T-helper 2 cell treated with Interferon-gamma antibody and Interleukin-4, amounts not matched to agents 100 ng/mL and 5 ng/mL, for 36 hours (primary cell): Measurements from ENCODE around the gene PIGH. TPM values are rescaled to one million over a fixed set of nuclear protein-coding genes. Genes with fewer than 3 reads are reported as not detected.
"Not testable (repeated sequence)": the region's sequence is repeated elsewhere in the genome, so short reads cannot be mapped to it uniquely, and the experiment has no call there.

Experiments used
- intact Hi-C: fragments of 100-400 bp; cut with micrococcal nuclease; formaldehyde crosslinking; loops from one replicate; pipeline ENCODE4 v1.15.1; 2023
- total RNA-seq: library from RNA; stranded (reverse); gene quantifications from 2 replicates; pipeline ENCODE4 v1.2.3, GENCODE V29; 2022

Gene PIGH, protein sequence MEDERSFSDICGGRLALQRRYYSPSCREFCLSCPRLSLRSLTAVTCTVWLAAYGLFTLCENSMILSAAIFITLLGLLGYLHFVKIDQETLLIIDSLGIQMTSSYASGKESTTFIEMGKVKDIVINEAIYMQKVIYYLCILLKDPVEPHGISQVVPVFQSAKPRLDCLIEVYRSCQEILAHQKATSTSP
- 17.1 and 17.8 TPM in 2 replicates for total RNA-seq

DNA sequence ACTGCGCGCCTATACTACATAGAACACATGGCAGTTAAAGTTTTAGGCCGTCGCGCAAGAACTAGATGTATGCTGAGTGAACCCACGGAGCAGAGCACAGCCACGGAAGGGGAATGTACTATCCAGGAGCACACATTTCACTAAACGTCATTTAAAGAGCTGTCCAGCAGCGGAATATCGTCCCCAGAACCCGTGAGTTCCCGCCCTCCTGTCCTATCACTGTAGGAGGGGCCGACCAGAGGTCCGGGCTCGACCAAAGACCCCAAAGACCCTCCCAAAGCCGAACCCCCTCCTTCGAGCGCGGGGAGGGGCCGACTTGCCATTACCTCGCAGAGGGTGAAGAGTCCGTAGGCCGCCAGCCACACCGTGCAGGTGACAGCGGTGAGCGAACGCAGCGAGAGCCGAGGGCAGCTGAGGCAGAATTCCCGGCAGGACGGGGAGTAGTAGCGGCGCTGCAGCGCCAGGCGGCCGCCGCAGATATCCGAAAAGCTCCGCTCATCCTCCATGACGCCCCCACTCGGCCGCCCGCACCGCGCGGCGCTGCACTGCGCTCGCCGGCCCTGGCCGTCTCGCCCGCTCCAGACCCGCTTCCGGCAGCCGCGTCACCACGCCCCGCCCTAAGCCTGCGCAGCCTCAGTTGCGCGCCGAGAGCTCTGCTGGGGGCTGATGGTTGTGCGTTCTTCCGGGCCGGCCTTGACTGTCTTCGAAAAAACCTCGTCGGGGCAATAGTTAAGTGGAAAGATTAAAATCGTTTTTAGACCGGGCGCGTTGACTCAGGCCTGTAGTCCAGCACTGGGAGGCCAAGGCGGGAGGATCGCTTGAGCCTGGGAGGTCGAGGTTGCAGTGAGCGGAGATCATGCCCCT lies at the start of gene PIGH:
Gene PIGH (minus strand): TSS at position 571 of the 864 bp plus-strand sequence. CDS start 65 bp downstream, at position 506.
- intact Hi-C loops, result loop anchor here (1.0 to 2.0 kb wide), 5 partner anchors 19 to 241 kb away; partner anchors contain the start of genes ARG2, ATP6V1D, RDH11 and TMEM229B

DNA sequence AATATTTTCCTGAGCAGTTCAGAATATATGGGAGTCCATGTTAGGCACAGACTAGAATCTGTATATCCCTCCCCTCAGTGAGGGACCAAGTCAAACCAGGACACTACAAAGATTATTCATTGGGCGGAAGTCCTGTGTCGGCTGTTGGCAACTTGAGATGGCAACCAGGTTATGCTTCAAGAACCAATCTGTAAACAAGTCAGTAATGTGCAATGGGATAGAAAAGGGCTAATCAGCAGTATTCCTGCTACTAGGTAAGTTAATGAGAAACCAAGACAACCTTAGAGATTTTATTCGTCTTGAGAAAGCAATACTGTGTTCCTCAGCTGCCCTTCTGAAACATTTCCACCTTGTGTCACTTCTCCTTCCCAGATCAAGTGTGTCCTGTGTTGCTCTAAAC lies 46.1 kb upstream of the PIGH start:
- intact Hi-C loops, result no loop called here

DNA sequence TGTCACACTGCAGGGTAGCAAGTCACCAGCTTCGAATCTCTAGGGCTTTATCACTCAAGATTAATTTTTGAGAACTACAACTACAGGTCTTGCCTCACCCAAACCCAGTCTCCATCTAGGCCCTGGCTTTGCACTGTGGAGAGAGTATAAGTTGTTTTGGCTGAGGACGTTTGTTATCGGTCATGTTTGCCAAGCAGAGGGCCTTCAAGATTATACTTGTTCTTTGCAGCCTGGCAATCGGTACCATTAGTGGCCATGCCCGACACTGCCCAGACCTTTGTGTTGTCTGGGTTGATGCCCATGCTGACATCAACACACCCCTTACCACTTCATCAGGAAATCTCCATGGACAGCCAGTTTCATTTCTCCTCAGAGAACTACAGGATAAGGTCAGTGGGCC lies 45.3 kb upstream of the PIGH start:
- intact Hi-C loops, result no loop called here

DNA sequence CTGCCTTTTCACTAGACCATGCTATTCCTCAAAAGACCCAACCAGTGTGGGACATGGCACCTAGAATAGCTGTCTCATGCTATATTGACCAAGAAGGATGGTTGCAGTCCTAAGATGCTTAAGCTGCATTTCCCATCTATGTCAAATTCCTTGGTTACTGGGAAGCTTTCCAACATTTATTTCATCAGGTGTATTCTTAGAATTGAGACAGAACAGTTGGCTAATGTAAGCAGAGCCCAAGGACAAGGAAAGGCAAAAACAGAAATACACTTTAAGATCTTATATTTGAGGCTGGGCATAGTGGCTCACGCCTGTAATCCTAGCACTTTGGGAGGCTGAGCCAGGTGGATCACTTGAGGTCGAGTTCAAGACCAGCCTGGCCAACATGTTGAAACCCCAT lies 44.4 kb upstream of the PIGH start:
- intact Hi-C loops, result no loop called here

DNA sequence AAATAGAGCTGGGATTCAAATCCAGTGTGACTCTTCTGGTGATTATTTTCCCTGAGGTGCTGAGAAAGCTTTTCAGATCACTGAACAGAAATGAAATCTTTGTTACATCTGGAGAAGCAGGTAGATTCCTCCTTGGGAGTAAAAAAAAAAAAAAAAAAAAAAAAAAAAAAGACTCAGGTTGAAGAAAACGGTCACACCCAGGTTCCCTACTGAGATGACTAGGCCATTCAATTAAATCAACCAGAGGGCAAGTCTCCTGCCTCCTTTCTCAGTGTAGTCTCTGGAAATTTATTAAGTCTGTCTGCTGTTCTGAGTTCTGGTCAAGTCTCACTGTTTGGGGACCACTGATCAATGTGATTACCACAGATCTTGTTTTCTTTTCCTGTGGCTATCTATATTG lies 43.6 kb upstream of the PIGH start:
- intact Hi-C loops, result no loop called here

DNA sequence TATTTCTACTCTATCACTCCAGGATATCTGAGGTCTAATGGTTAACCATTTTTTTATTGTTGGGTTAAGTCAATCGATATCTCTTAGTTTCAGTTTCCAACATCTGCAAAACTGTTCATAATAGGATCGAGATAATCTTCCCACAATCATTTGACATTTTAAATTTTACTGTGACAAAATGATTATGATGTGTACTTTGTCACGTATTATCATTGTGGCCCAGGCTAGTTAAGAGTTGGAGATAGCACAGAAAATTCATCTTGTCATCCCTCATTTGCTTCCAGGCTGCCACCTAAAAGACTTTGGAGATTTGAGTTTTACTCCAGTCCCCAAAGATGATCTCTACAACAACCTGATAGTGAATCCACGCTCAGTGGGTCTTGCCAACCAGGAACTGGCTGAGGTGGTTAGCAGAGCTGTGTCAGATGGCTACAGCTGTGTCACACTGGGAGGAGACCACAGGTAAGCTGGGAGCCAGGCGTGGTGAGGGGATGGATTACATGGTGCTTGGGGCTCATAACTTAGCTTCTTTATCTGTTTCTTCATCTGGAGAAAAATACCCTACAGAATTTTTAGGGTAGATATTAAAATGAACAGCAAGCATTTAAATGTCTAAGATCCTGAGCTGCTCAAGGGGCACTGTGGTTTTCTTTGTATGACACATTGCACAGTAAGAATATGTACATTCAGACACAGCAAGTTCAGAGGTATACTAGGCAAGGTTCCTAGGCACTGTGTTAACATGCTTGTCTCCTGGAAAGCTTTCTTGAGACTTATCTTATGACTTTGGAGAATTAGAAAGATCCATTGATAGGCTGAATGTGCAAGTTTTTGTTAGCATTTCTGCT lies 42.1 kb upstream of the PIGH start:
- intact Hi-C loops, result no loop called here

DNA sequence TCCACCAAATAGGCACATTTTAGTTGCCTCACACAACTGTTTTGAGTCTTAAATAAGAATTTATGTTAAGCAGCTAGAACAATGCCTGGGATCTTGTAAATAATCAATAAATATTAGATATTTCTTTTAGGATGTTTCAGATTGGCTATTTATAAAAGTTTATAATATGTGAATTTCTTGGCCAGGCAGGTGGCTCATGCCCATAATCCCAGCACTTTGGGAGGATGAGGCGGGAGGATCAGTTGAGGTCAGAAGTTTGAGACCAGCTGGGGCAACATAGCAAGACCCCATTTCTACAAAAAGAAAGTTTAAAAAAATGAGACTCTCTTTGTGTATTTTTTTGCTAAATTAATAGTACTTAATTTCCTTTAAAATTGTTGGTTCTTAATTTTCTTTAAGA lies 41.4 kb upstream of the PIGH start:
- intact Hi-C loops, result no loop called here

DNA sequence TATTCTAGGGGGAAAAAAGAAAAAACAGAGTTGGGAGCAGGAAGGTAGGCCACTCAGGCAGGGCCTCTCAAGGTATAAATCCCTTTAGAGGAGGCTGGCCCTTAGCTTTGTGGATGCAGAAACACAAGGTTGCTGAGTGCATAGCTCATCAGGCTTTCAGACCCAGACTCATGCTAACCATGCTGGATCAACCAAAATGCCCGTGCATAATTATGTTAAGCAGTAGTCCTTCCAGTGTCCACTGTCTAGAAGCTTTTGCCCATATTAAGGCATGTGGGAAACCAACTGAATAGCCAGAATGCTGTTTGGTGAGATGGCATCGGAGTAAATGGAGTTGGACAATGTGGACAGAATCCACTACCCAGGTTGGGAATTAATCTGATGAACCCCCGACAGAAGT lies 38.6 kb upstream of the PIGH start:
- intact Hi-C loops, result no loop called here

DNA sequence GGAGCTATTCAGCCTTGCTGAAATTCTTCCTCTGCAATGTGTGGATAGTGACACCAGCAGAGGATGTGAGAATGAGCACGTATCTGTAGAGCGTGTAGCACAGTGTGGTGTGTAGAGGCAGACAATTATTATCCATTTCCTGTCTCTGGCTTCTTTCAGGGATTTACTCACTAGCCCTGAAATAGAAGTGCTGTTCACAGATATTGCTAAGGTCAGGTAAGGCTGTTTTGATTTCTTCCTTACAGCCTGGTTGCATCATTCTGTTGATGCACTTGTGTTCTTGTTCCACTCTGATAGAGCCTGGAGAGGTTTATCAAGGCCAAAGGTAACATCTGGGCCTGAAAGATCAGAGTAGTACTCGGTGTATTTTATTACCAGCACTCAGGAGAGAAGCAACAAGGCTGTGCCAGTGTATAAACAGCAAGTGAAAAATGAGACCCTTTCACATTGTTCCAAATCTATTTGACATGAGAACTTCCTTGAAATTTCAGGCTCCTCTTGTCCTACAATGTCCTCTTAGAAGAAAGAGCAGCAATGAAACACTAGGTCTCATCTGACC lies 36.4 kb upstream of the PIGH start:
- intact Hi-C loops, result no loop called here

DNA sequence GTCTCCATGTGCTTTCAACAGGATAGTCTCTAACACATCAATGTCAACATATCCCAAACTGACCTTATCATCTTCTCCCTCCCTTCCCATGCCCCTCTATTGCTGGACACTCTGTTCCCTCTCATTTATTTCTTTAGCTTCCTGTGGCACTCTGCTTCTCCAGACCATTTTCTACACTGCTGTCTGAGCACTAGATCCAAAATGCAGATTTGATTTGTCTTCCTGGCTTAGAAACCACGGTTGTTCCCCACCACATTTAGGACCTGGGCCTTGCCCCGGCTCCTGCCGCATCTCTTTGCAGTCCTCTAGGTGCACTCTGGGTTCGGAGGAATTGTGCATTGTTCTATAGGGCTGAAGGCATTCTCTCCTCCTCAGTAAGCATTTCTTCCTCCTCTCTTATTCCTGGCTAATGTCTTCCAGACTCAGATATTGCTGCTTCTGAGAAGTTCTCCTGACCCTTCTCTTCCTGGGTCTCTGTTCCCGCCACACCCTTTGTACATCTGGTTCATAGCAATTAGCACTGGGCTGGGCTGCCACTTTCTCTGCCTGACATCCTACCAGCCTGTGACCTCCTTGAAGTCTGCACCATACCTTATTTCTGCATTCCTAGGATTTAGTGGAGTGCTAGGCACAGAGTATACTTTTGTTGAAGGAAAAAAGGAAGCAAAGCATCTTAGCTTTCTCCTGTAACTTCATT lies 33.5 kb upstream of the PIGH start:
- intact Hi-C loops, result no loop called here

DNA sequence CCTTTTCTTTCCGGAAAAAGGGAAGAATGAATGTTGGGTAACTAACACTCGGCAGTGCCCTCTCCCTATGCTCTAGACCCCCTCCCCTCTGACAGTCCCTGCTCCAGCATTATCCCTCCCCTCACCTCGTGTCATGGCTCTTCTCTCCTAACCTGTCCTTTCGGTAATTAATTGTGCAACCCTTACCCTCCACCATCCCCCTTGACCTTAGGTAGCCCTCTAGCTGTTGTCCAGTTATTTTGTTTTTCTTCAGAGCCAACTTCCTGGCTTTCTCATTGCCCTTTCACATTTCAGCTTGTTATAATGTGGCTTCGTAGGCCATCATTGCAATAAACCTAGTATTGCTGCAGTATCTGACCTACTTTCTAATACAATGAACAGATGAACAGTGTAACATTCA lies 30.9 kb upstream of the PIGH start:
- intact Hi-C loops, result no loop called here

DNA sequence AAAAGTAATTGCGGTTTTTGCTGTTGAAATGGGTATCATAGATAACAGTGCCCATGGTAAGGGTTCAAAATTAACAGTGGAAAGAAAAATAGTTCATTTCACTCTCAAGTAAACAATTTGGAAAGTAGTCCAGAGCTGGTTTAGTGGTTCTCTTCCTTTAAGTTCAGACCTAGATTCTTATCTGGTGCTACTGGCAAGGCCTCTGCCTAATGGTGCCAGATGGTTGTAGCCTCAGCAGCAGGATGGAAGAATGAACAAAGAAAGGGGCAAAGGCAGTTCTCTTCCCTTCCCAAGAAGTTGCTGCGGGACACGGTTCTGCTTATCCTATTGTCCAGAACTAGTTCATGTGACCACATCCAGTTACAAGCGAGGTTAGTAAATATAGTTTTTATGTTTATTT lies 30.1 kb upstream of the PIGH start:
- intact Hi-C loops, result no loop called here

DNA sequence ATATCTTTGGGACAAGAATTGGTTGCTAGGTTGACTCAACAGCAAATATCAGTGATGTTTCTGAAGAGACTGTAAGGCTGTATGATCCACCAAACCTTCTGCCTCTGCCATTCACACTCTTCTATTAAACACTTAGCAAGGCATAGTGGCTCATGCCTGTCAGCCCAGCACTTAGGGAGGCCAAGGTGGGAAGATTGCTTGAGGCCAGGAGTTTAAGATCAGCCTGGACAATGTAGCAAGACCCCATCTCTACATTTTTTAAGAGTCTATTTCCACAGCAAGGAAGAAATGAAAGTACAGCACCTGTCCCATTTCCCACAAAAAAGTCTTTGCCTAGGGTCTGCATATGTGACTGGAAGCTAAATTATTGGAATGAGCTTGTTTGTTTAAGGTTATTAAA lies 27.5 kb upstream of the PIGH start:
- intact Hi-C loops, result no loop called here

DNA sequence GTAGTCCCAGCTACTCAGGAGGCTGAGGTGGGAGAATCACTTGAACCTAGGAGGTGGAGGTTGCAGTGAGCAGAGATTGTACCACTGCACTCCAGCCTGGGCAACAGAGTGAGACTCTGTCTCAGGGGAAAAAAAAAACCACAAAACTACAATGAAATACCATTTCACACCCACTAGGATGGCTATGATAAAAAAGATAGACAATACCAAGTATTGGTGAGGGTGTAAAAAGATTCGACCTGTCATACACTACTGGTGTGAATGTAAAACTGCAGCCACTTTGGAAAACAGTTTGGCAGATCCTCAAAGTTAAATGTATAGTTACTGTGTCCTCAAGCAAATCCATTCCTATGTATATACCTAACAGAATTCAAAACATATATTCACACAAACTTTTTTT lies 26.1 kb upstream of the PIGH start:
- intact Hi-C loops, result not testable (repeated sequence)

DNA sequence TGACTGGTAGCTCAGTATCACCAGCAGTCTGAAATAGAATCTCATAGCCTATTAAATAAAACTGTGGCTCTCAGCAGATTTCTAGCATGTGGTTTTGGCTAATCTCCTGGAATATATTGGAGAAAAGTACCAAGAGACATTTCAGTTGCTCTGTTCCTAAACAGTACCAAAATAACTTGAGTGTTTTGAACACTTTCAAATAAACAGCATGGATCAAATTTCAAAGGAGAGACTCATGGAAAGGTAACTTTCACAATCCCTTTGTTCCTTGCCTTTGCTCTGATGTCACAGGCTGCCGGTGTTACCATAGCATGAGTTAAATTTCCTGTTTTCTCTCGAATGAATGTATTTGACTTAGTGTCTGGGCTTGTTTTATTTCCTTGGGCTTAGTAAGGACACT lies 23.0 kb upstream of the PIGH start:
- intact Hi-C loops, result no loop called here

DNA sequence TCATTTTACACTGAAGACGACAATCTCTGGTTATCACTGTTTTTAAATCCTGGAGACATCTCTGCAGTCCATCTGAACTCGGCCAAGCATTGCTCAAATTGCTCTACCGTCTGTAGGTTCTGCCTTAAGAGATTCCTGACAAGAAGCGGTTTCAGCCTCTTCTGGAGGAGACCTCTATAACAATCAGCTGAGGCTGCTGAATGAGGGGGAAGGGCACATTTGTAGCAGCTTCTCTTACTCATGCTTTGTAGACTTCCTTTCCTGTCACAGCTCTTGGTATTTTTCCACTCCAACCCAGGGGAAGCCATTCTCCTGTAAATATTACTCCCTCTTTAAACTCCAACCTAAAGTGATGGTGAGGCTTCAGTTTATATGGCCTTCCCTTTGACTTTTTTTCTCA lies 22.6 kb upstream of the PIGH start:
- intact Hi-C loops, result no loop called here

DNA sequence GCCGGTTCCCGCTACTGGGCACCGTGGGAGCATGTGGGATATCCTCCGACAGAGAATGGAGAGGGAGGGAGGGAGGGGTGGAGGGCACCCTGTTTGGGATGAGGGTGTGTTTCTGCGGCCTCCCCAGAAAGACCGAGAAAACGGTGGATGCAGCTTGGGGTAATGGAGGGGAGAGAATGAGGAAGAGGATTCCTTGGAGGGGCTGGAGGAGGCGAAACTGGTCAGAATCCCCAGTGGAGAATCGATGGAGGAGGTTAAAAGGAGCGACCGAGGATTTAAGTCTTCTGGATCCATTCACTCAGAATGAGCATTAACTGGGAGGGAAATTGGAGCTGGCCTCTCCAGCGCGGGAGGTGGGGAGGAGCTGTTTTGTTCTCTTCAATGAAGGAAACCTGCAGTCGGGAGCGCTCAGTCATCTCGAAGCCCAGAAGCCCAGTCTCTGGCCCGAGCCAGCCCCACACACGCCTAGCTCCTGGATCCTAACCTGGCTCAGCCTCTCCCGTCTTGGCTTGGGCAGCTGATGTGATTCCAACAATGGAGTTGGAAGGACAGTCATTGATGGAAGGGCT lies 20.2 kb upstream of the PIGH start:
- intact Hi-C loops, result no loop called here

DNA sequence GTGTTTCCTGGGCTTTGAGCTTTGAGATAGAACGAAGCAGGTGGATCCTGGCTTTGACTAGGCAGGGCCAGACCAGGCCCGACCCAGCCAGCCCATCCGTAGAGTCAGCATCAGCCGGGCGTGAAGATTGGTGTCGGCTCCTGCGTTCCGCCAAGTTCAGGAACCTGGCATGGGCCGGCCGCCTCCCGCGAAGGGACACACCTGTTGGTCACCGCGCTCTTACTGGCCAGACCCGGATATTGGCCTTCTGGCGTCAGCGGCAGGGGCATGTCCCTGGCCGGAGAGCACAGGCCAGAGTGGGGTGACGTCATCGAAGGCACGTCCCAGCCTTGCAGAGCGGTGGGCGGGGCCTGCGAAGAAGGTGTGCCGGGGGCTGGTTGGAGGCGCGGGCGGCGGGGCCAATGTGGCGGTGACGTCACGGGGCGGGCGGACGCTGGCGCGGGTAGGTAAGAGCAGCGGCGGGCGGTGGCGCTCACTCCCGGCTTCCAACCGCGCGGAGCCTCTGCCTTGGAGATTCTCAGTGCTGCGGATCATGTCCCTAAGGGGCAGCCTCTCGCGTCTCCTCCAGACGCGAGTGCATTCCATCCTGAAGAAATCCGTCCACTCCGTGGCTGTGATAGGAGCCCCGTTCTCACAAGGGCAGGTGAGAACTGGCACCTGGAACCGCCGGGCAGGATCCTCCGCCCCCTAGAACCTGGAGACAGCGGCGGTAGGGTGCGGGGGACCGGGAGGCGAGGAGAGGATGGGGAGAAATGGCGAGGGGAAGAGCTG lies 19.6 kb upstream of the PIGH start, which contains the start of gene ARG2:
Gene ARG2 (plus strand): TSS at position 475 of the 771 bp plus-strand sequence. CDS start 58 bp downstream, at position 533.
- intact Hi-C loops, result loop anchor here (1.0 to 10.0 kb wide), 7 partner anchors 19 to 1173 kb away; partner anchors contain the start of genes EIF2S1, PIGH, RAD51B and RDH11

DNA sequence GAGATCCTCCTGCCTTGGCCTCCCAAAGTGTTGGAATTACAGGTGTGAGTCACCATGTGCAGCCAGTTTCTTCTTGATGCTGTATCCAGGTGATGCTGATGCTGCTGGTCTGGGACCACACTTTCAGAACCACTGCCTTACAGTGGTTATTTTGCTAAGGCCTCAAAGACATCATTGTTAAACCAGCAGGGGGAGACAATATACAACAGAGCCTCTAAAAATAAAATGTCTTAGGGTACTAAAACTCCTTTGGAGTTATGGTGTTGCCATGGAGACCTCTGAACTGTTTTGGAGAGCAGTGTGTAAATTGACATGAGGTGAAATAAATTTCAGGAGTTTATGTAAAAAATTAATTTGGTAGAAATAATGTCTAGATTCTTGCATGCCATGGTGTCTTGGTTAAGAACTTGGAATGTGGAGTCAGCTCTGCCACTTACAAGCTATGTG lies 18.6 kb upstream of the PIGH start:
- intact Hi-C loops, result loop anchor here (1.0 to 10.0 kb wide), 9 partner anchors 18 to 1174 kb away; partner anchors contain the start of genes EIF2S1, PIGH, RAD51B and RDH11
